Measurements from ENCODE around the gene SORD. TPM values are rescaled to one million over a fixed set of nuclear protein-coding genes. Genes with fewer than 3 reads are reported as not detected.
"Not testable (repeated sequence)": the region's sequence is repeated elsewhere in the genome, so short reads cannot be mapped to it uniquely, and the experiment has no call there.

SORD gene
- 10 to 100 TPM in 1 of 2 experiments, 1 to 10 TPM in 1; 7.8 to 10.7 TPM for total RNA-seq

DNA sequence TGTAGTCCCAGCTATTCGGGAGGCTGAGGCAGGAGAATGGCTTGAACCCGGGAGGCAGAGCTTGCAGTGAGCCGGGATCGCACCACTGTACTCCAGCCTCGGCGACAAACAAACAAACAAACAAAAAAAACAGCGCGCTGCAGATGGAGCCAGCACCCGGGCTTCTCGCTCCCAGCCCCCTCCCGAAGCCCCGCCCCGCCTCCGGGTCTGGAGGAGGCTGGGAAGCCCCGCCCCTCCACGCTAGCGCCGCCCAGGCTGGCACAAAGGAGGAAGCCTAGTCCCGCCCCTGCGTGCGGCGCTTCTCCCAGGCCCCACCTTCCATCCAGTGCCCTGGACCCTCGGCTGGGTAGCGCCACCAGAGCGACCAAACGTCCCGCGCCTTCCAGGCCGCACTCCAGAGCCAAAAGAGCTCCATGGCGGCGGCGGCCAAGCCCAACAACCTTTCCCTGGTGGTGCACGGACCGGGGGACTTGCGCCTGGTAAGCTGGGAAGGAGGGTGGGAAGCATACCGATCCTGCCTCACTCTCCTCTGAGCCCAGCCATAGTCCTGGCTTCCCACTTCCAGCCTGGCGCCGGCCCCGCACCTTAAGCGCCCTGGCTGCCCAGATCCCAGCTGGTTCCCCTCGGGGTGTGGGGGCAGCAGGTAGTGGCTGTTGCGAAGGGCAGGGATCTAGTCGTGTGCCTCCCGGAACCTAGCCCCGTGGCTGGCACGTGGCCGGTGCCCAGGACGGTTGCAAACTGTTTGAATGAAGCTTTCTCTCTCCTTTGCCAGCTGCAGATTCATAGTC is at the start of gene SORD:
Gene SORD, plus strand, starts transcription at position 325 of the 788 bp plus-strand sequence. Its CDS starts 89 bp downstream, at position 414.
- Mint-ChIP-seq H3K27ac (peak within 1 kb of the TSS; percentile 76), H3K36me3 (peaks cover 2% of the 10 kb centered on the region), H3K4me3 (peak within 1 kb of the TSS; percentile 79), H3K9me3 (ENCODE audit: low read depth) (no peaks in the 10 kb centered on the region), H3K4me1 (peaks cover 16% of the 10 kb centered on the region), H3K27me3 (peaks cover 27% of the 10 kb centered on the region)
- ATAC-seq (peak; percentile 100), DNase-seq (peak; percentile 93)
- CTCF ChIA-PET: interaction anchor here (0.8 to 1.6 kb wide), 4 partner anchors 14 to 182 kb away, joined by 3 to 5 read pairs (median 4); no protein-coding TSS in a partner anchor

DNA sequence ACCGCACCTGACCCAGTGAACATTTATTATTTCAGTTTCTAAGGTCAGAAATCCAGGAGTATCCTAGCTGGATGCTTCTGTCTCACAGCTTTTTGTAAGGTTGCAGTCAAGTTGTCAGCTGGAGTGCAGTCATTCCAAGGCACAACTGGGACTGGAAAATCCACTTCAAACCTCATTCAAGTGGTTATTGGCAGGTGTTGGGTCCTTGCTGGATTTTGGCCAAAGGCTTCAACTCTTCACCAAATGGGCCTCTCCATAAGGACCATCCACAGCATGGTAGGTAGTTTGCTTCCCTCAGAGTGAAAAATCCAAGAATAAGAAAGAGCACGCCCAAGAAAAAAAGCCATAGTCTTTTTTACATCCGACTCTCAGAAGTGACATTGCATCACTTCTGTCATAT is 46.8 kb upstream of the SORD start:
- CTCF ChIA-PET; H3K9me3 Mint-ChIP-seq (ENCODE audit: low read depth); ATAC-seq; H3K27ac Mint-ChIP-seq; H3K4me1 Mint-ChIP-seq; H3K4me3 Mint-ChIP-seq; H3K36me3 Mint-ChIP-seq; H3K27me3 Mint-ChIP-seq; DNase-seq: not testable (repeated sequence)

DNA sequence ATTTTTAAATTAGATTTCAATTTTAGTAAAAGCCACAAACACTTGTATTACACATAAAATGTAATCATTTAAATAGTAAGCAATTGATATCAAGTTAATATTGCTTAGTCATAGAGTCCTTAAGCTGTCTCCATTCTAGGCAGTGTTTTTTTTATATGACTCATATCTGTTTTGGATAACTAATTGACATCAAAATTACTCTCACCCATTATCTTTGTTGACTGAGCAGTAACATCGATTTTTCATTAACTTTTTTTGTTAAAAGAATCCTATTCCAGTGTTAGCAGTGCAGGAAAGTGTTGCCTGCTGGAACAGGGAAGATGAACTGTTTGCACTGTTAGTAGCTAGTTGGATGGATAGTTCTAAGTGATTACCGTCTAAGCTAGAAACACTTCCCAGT is 45.2 kb upstream of the SORD start:
- H3K36me3 Mint-ChIP-seq; H3K9me3 Mint-ChIP-seq (ENCODE audit: low read depth); H3K4me3 Mint-ChIP-seq; DNase-seq; CTCF ChIA-PET; ATAC-seq; H3K4me1 Mint-ChIP-seq; H3K27me3 Mint-ChIP-seq; H3K27ac Mint-ChIP-seq: not testable (repeated sequence)

DNA sequence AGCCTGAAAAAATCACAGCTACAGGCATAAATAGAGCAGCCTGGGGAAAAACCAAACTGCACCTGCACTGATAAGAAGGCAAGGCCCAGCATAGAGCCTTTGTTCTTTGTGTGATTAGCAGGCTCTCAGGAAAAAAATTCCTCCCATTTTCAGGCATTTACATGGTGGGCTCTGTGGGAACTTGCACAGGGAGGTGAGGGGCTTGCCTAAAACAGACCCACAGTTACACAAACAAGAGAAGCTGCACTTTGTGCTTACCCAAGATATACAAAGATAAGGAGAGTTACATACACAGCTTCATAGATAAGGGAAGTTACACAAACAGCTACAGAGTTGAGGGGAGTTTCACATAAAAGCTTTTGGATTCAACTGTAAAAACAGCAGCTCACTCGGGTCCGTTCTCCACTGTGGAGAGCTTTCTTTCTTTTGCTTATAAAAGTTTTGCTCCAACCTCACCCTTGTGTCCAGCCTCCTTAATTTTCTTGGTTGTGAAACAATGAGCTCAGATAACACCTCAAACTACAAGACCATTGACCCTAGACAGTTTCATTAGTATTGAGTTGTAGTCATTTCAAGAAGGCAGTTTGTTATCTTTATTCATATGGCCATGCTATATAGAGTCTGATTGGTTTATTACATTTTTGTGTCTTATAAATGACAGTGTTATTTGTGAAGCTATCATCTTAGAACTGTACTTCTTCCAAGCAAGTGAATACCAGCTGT is 43.2 kb upstream of the SORD start:
- H3K27me3 Mint-ChIP-seq; CTCF ChIA-PET; H3K27ac Mint-ChIP-seq; ATAC-seq; H3K4me3 Mint-ChIP-seq; DNase-seq; H3K4me1 Mint-ChIP-seq; H3K9me3 Mint-ChIP-seq (ENCODE audit: low read depth); H3K36me3 Mint-ChIP-seq: not testable (repeated sequence)

DNA sequence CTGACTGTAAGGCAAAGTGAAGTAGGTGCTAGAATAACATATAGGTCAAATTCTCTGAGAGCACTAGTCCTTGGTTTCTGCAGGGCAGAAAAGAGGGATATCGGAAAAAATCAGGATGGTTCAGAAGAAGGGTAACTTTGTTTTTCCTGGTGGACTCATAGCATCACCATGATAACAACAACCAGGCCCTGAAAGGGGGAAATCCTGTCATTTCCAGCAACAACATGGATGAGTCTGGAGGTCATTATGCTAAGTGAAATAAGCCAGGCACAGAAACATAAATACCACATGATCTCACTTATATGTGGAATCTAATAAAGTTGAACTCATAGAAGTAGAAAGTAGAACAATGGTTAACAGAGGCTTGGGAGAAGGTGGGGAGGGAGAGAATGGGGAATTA is 38.9 kb upstream of the SORD start:
- not testable (repeated sequence) for DNase-seq, H3K36me3 Mint-ChIP-seq, H3K4me3 Mint-ChIP-seq

DNA sequence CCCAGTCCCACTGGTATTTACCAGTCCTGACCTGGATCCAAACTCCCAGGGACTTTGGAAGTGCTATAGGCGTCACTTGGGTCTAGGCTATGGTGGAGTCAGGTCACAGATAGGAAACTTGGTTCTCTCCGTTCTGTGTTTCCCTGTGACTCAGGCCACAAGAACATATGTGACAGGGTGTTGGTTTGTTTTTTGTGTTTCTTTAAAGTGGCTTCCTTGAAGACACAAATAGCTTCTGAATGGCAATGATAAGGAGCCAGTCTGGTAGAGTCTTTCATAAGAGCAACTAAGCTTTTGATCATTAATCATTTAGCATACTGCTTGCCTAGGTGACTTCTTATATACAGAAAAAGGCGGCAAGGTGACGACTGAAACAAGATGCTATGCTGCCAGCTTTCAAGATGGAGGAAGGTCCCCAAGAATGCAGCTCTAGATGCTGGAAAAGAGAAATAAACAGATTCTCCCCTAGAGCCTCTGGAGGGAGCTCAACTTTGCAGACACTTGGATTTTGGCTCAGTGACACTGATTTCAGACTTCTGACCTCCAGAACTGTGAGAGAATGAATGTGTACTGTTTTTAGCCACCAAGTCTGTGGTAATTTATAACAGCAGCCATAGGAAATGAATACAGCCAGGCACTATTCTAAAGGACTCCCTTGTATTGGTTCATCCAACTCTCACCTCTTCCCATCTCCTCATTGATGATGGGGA is 36.5 kb upstream of the SORD start:
- not testable (repeated sequence) for H3K4me3 Mint-ChIP-seq; H3K9me3 Mint-ChIP-seq (ENCODE audit: low read depth); H3K27me3 Mint-ChIP-seq; H3K36me3 Mint-ChIP-seq; H3K27ac Mint-ChIP-seq; DNase-seq; H3K4me1 Mint-ChIP-seq
- CTCF ChIA-PET: interaction anchor here (0.7 kb wide), 1 partner anchor 36 kb away, joined by 3 read pairs; no protein-coding TSS in a partner anchor
- ATAC-seq: peak; percentile 47

More for the DNA sequence above, 38.9 kb upstream of the SORD start:
- H3K9me3 Mint-ChIP-seq (ENCODE audit: low read depth); CTCF ChIA-PET; H3K4me1 Mint-ChIP-seq; ATAC-seq; H3K27me3 Mint-ChIP-seq; H3K27ac Mint-ChIP-seq: not testable (repeated sequence)

DNA sequence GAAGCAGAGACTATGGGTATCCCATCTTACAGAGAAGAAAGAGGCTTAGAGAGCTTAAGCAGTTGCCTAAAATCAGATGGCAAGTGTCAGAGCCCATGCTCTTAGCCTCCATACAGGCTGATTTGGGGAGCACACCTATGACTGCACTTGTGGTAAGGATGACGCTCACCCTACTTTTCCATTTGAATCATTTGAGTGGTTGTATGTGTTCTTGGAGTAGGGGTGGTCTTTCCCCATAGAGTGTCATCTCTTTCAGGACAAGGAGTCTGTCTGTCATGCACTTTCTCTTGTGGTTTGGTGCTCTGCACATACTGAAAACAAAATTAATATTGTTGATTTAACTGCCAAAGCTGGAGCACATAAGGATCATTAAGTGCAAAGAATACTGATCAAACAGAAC is 35.3 kb upstream of the SORD start:
- DNase-seq; CTCF ChIA-PET; H3K9me3 Mint-ChIP-seq (ENCODE audit: low read depth); H3K4me1 Mint-ChIP-seq; H3K27ac Mint-ChIP-seq; H3K36me3 Mint-ChIP-seq; H3K4me3 Mint-ChIP-seq: not testable (repeated sequence)
- H3K27me3 Mint-ChIP-seq: peaks cover 16% of the 10 kb centered on the region
- ATAC-seq: peak; percentile 45

DNA sequence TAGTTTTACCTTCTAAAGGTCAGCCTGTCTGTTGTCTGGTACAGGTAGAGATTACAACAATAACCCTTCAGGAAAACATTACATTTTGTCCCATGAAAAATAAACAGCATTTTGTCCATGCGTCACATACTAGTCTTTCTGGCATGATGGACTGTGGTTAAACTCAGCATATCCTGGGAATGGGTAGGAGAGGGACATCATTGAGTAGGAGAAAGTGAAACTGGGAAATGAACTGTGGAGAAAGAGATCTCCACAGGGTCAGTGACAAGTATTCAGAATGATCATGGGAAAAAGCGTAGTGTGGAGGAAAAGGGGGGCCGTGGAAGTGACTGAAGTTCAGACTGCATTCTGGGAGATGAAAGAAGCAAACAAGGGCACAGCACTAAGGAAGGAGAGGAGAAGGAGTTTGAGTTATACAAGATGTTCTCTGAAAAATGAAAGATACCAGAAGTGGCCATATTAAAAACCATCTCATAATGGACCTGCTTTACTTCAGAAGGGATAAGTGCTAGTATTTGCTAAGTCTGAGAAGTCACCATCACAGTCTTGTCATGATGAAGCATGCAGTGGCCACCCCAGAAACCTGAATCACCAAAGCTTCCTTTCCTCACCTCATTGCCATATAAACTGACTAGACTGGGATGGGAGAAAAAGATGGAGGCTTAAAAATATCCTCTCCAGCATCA is 34.7 kb upstream of the SORD start:
- H3K27ac Mint-ChIP-seq; DNase-seq; H3K36me3 Mint-ChIP-seq; H3K9me3 Mint-ChIP-seq (ENCODE audit: low read depth); CTCF ChIA-PET; H3K4me3 Mint-ChIP-seq; ATAC-seq; H3K4me1 Mint-ChIP-seq: not testable (repeated sequence)
- H3K27me3 Mint-ChIP-seq: peaks cover 22% of the 10 kb centered on the region

DNA sequence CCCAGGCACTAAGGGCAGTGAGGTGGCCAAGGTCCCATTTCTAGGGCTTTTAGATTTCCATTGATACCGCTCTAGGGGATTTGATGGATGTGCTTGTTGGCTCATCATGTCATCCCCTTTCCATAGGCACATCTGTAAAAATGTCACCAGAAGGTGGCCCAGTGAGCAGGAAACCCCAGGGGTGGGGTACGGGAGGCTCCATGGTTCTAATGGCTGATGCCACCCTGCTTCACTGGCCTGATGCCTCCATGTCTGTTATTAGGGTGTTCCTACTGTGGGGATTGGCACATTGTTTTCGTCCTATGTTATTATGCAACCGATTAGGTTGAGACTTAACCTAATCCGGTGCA is 34.1 kb upstream of the SORD start:
- peaks cover 26% of the 10 kb centered on the region for H3K27me3 Mint-ChIP-seq
- ATAC-seq; CTCF ChIA-PET; H3K9me3 Mint-ChIP-seq (ENCODE audit: low read depth); H3K4me1 Mint-ChIP-seq; DNase-seq; H3K4me3 Mint-ChIP-seq; H3K36me3 Mint-ChIP-seq; H3K27ac Mint-ChIP-seq: not testable (repeated sequence)

DNA sequence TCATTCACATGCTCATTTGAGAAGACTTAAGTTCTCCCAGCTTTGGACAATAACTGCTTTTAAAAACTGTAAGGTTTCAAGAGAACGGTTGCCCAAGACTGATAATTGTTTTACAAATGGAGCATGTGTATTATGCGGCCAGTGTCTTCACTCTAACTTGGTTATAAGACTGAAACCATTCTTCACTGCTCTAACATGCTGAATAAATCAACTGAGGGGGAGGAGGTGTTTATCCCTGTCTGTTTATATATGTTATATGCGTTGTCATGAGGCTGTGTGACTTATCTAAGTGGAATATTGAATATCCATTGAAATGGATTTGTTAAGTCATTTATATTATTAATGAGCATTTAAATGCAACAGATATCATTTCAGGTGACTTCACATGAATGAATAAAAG is 25.4 kb upstream of the SORD start:
- CTCF ChIA-PET: interaction anchor here (0.6 kb wide), 1 partner anchor 892 kb away, joined by 3 read pairs; no protein-coding TSS in a partner anchor
- not testable (repeated sequence) for DNase-seq; ATAC-seq; H3K9me3 Mint-ChIP-seq (ENCODE audit: low read depth); H3K27ac Mint-ChIP-seq; H3K4me1 Mint-ChIP-seq; H3K4me3 Mint-ChIP-seq; H3K36me3 Mint-ChIP-seq
- H3K27me3 Mint-ChIP-seq: peaks cover 40% of the 10 kb centered on the region

DNA sequence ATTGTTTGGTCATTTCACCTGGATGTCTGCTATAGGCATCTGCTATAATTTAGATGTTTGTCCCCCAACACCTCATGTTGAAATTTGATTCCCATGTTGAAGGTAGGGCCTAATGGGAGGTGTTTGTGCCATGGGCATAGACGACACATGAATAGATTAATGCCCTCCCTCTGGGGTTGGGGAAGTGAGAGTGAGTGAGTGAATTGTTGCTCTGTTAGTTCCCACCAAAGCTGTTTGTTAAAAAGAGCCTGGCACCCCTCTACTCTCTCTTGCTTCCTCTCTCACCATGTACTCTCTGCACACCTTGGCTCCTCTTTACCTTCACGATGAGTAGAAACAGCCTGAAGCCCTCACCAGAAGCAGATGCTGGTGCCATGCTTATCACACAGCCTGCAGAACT is 23.9 kb upstream of the SORD start:
- H3K4me1 Mint-ChIP-seq: peaks cover 2% of the 10 kb centered on the region
- no peaks in the 10 kb centered on the region for H3K36me3 Mint-ChIP-seq
- H3K4me3 Mint-ChIP-seq: no peak overlapping the region
- H3K27ac Mint-ChIP-seq: no peak overlapping the region
- ATAC-seq: no peak
- CTCF ChIA-PET: no interaction called here
- no peak for DNase-seq
- no peaks in the 10 kb centered on the region for H3K9me3 Mint-ChIP-seq (ENCODE audit: low read depth)
- H3K27me3 Mint-ChIP-seq: peaks cover 26% of the 10 kb centered on the region

DNA sequence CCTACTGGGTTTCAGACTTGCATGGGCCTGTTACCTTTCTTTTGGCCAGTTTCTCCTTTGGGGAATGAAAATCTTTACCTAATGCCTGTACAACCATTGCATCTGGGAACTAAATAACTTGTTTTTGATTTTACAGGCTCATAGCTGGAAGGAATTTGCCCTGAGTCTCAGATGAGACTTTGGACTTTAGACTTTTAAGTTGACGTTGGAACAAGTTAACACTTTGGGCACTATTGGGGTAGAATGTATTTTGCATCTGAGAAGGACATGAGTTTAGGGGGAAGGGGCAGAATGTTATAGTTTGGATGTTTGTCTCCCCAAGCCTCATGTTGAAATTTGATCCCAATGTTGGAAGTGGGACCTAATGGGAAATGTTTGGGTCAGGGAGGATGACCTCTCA is 21.8 kb upstream of the SORD start:
- H3K27me3 Mint-ChIP-seq; ATAC-seq; H3K4me1 Mint-ChIP-seq; H3K4me3 Mint-ChIP-seq; H3K36me3 Mint-ChIP-seq; H3K9me3 Mint-ChIP-seq (ENCODE audit: low read depth); DNase-seq; H3K27ac Mint-ChIP-seq; CTCF ChIA-PET: not testable (repeated sequence)

DNA sequence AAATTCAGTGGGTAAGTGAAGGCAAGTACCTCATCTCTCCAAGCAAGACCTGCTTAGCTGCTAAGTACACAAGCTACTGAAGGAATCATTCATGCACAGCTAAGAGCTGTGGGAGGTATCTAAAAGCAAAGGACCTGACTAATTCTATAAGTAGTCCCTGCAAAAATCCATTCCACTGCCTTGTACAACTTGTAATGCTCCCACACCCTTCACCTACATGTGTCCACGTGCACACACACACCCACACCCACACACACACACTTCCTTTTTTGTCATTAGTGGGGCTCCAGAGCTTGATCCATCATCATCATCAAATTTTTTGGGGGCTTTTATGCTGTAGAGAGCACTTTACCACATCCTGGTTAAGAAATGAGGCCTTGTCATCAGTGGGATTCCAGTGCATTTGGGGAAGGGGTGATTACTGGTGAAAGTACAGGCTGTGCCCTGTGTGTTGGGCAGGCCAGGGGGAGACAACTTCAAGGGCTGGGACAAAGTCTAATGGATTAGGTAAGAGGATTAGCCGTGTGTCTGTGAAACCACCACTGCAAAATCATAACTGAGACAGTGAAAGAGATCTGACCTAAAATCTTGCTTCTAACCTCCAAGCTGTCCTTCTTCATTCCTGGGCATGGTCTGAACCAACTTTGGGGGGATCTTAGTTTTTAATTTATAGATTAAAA is 19.1 kb upstream of the SORD start:
- H3K27me3 Mint-ChIP-seq; H3K27ac Mint-ChIP-seq; H3K4me3 Mint-ChIP-seq; H3K9me3 Mint-ChIP-seq (ENCODE audit: low read depth); H3K4me1 Mint-ChIP-seq; DNase-seq; H3K36me3 Mint-ChIP-seq; ATAC-seq: not testable (repeated sequence)
- CTCF ChIA-PET: interaction anchor here (0.7 kb wide), 1 partner anchor 12 kb away, joined by 3 read pairs; no protein-coding TSS in a partner anchor
